ENCODE results near the gene CMTM2.

GRCh38 chr16:66614161-66614802 lies 35.0 kb downstream of the CMTM2 start:
- TF ChIP-seq SUZ12 (IDR thresholded peaks at IDR 0.05; ENCODE audit: extremely low read depth, insufficient read depth, insufficient read length): no peak
- no peak for TF ChIP-seq ZNF274 (IDR thresholded peaks at IDR 0.05; ENCODE audit: low read depth, low read length)
- TF ChIP-seq YY1 (IDR thresholded peaks at IDR 0.05; ENCODE audit: insufficient read depth, insufficient read length): no peak
